ENCODE data around the gene GMPR2. TPM values are rescaled to one million over a fixed set of nuclear protein-coding genes. Genes with fewer than 3 reads are reported as not detected.

GMPR2 gene
- total and polyA plus RNA-seq, 2 of the 4 experiments (the other 2 are of a cell fraction), result 63.7 to 92.5 TPM

DNA sequence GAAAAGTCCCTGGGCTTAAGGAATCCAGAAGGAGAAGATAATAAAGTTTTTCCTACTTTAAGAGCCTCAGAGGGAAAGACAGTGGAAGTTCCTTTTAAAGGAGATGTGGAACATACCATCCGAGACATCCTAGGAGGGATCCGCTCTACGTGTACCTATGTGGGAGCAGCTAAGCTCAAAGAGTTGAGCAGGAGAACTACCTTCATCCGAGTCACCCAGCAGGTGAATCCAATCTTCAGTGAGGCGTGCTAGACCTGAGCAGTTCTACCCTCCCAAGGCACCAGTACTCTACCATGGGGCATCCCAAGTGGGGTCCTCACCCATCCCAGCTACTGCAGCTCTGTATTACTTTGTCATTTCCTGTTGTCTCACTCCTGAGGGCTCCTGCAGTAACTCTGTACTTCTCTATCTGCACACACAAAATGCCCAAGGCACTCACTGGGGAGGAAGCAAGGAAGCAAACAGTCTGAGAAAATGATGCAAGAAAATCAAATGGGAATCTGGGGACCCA lies 5.9 kb downstream of the GMPR2 start:
- no peak overlapping the region for H3K9ac ChIP-seq (ENCODE audit: low read depth, low read length)
- intact Hi-C loops (cut with micrococcal nuclease), result no loop called here
- H3K36me3 ChIP-seq (ENCODE audit: control insufficient read depth, insufficient read depth, low read length), result peaks cover 44% of the 10 kb centered on the region
- peaks cover 24% of the 10 kb centered on the region for H3K9me1 ChIP-seq (ENCODE audit: insufficient read depth, low read length)
- H2AFZ ChIP-seq (replicated peaks; ENCODE audit: low read length, poor library complexity), result no peak overlapping the region
- H3K79me1 ChIP-seq (ENCODE audit: low read depth in 1 of 2, low read length in 2 of 2), result peaks cover 56 to 82% of the 10 kb centered on the region in 2 experiments
- POLR2A ChIA-PET (ENCODE audit: unreplicated experiment), result no interaction called here
- TF ChIP-seq SMC3 (IDR thresholded peaks at IDR 0.05; ENCODE audit: low read depth, low read length) (no peak), CHD1 (IDR thresholded peaks at IDR 0.05; ENCODE audit: low read depth, low read length) (no peak), MXI1 (IDR thresholded peaks at IDR 0.05; ENCODE audit: borderline replicate concordance, low read depth, low read length) (no peak), CTCF (conservative IDR thresholded peaks at IDR 0.05; ENCODE audit: low read depth, low read length) (no peak), RCOR1 (IDR thresholded peaks at IDR 0.05; ENCODE audit: insufficient replicate concordance, low read length) (no peak)
- H2BK15ac ChIP-seq (ENCODE audit: low read depth, low read length), result no peak overlapping the region
- no peak overlapping the region for H3K14ac ChIP-seq (replicated peaks; ENCODE audit: low read depth, low read length)
- H2AK9ac ChIP-seq (replicated peaks; ENCODE audit: low read depth, low read length, poor library complexity), result no peak overlapping the region
- no peak overlapping the region for H2BK20ac ChIP-seq (ENCODE audit: low read depth, low read length)
- peaks cover 4% of the 10 kb centered on the region for H4K20me1 ChIP-seq (ENCODE audit: insufficient read depth, low read length)
- no peak overlapping the region for H3K4ac ChIP-seq (ENCODE audit: low read depth, low read length)
- H3K4me3 ChIP-seq (ENCODE audit: insufficient read depth, low read depth, low read length), result no peak overlapping the region
- 95% methylated on average over 3 of the region's 5 CpGs; no CpG with 5 or more reads in 1 of the 2 experiments for WGBS, 2 experiments (ENCODE audit: extremely low coverage in 2 of 2, insufficient read length in 1 of 2)
- no peak overlapping the region for H3K27ac ChIP-seq (ENCODE audit: insufficient read depth, low read length)
- H4K91ac ChIP-seq (ENCODE audit: insufficient read depth, low read depth, low read length), result no peak overlapping the region
- H2AK5ac ChIP-seq (ENCODE audit: low read depth, low read length), result no peak overlapping the region
- H3K18ac ChIP-seq (ENCODE audit: low read depth, low read length), result no peak overlapping the region
- ATAC-seq (ENCODE audit: low read depth) (no peak), DNase-seq (no peak)
- H2BK5ac ChIP-seq (ENCODE audit: low read depth, low read length, poor library complexity, severe bottlenecking), result no peak overlapping the region
- H2BK120ac ChIP-seq (ENCODE audit: low read depth, low read length), result no peak overlapping the region
- no peak overlapping the region for H3K56ac ChIP-seq (ENCODE audit: extremely low read depth, insufficient read depth, low read length)
- H3K23ac ChIP-seq (ENCODE audit: low read depth, low read length), result no peak overlapping the region
- dilution Hi-C loops (cut with HindIII; ENCODE audit: low sequenced_read_pairs, unreplicated experiment), result no loop called here
- no peak overlapping the region for H4K8ac ChIP-seq (ENCODE audit: low read depth in 2 of 2, low read length in 2 of 2)
- H3K9me3 ChIP-seq (ENCODE audit: control insufficient read depth, insufficient read depth, low read length), result no peaks in the 10 kb centered on the region
- CTCF ChIA-PET, result interaction anchor here (1.2 kb wide), 1 partner anchor 59 kb away, joined by 3 read pairs; no protein-coding TSS in a partner anchor
- BruUV-seq (replicated peaks), result no TSS peak
- no peak overlapping the region for H3K4me2 ChIP-seq (ENCODE audit: low read depth, low read length)
- H3K27me3 ChIP-seq (ENCODE audit: control insufficient read depth, insufficient read depth, low read length), result no peaks in the 10 kb centered on the region
- peaks cover 14% of the 10 kb centered on the region for H3K4me1 ChIP-seq (ENCODE audit: control insufficient read depth, insufficient read depth, low read length)
- in situ Hi-C loops (cut with MboI; ENCODE audit: low sequenced_read_pairs), result loop anchor here (10.0 kb wide), 1 partner anchor 196 kb away; no protein-coding TSS in a partner anchor
- H4K5ac ChIP-seq (ENCODE audit: low read depth, low read length), result no peak overlapping the region

All from IMR-90 (cell line).